Testis (tissue), 3 donors: ENCODE measurements around the gene COL7A1. TPM values are rescaled to one million over a fixed set of nuclear protein-coding genes. Genes with fewer than 3 reads are reported as not detected.

Experiments
- DNase-seq: peaks from one replicate; pipeline ENCODE4 v3.0.0-alpha.2; 2019
- H3K27ac ChIP-seq, 2 donors: fragments of 200-600 bp; sonication (generic); one replicate each; pipeline ENCODE4 v1.5.1; 2019
- H3K27me3 ChIP-seq: fragments of 200-600 bp; sonication (generic); one replicate; pipeline ENCODE4 v1.5.1; 2019
- H3K36me3 ChIP-seq: fragments of 200-600 bp; sonication (generic); one replicate; pipeline ENCODE4 v1.5.1; 2017; ENCODE audit warnings: low read depth; ENCODE audit errors: missing control alignments
- H3K4me1 ChIP-seq: fragments of 200-600 bp; sonication (generic); one replicate; pipeline ENCODE4 v1.5.1; 2019
- H3K4me3 ChIP-seq, 2 donors: fragments of 200-600 bp; sonication (generic); one replicate each; pipeline ENCODE4 v1.5.1; 2017 to 2019
- H3K9me3 ChIP-seq: fragments of 200-600 bp; sonication (generic); one replicate; pipeline ENCODE4 v1.5.1; 2017
- CTCF ChIP-seq, 3 experiments: fragments of 450-650 bp in 2 of 3; fragments of 200-600 bp in 1 of 3; sonication (generic) in 1 of 3; IDR thresholded peaks; one replicate each; pipeline ENCODE4 v1.5.1; 2016 to 2019; ENCODE audit warnings: antibody characterized with exemption in 3 of 3, mild to moderate bottlenecking in 2 of 3, moderate library complexity in 1 of 3
- POLR2A ChIP-seq: fragments of 450-650 bp; IDR thresholded peaks from one replicate; pipeline ENCODE4 v1.6.1; 2017; ENCODE audit warnings: antibody characterized with exemption, mild to moderate bottlenecking, moderate library complexity
- WGBS, 2 donors: methylation state at CpG; one replicate each; pipeline ENCODE4 v1.1.5; 2018; 5-methylcytosine and 5-hydroxymethylcytosine counted together
- intact Hi-C: fragments of 100-400 bp; cut with DNase I; formaldehyde crosslinking; loops from one replicate; pipeline ENCODE4 v1.15.1; 2023; ENCODE audit warnings: low total_unique reads
- polyA plus RNA-seq: library from polyadenylated mRNA; stranded (reverse); fragments of 350-450 nt; fragmentation: Illumina TruSeq; extraction: RNeasy Lipid Tissue Mini Kit (QIAGEN cat#74804); gene quantifications from one replicate; pipeline ENCODE4 v1.2.3, GENCODE V29; 2014; ENCODE audit warnings: low read depth, low replicate concordance; ENCODE audit not compliant: insufficient read depth
- total RNA-seq, 2 donors: library from RNA; depleted of rRNA; stranded (reverse); fragments of >200 nt; gene quantifications; one replicate each; pipeline ENCODE4 v1.2.3, GENCODE V29; 2016

Gene COL7A1
- total and polyA plus RNA-seq, 3 donors from 2014 or later, result 19.9 to 39.1 (median 34.1) TPM

GRCh38 chr3:48612309-48612708 lies 17.2 kb upstream of the COL7A1 start:
- H3K9me3 ChIP-seq, result no peaks in the 10 kb centered on the region
- peaks cover 14% of the 10 kb centered on the region for H3K4me1 ChIP-seq
- WGBS, 2 donors, result 42 to 56% methylated on average over 1 of the region's 1 CpG
- no peaks in the 10 kb centered on the region for H3K27me3 ChIP-seq
- no peak overlapping the region for H3K27ac ChIP-seq
- intact Hi-C loops, result no loop called here
- H3K4me3 ChIP-seq, result no peak overlapping the region
- H3K36me3 ChIP-seq, result no peaks in the 10 kb centered on the region
- TF ChIP-seq POLR2A (no peak), CTCF (IDR thresholded peaks at IDR 0.05) (no peak)
- DNase-seq, result no peak

- Histone ChIP-seq H3K4me1 (peaks cover 14% of the 10 kb centered on the region), H3K27ac (peak within 1 kb of the TSS; percentile 83 to 92), H3K4me3 (peak within 1 kb of the TSS; percentile 87 to 93), H3K27me3 (no peaks in the 10 kb centered on the region), H3K9me3 (no peaks in the 10 kb centered on the region), H3K36me3 (no peaks in the 10 kb centered on the region)
- DNase-seq, result peak; percentile 92
- WGBS, 2 donors, result 2 to 4% methylated on average over 18 to 48 of the region's 86 CpGs
- TF ChIP-seq CTCF (IDR thresholded peaks at IDR 0.05), result peak; percentile 47 to 91 (median 80)
- TF ChIP-seq POLR2A, result no peak
- intact Hi-C loops, result no loop called here
Measured at GRCh38 chr3:48609088-48610005, 14.2 kb upstream of the COL7A1 start, which contains the start of gene UQCRC1. TSS of gene UQCRC1 (minus strand) at chr3:48609646. CDS start at chr3:48609620, 26 bp downstream.

GRCh38 chr3:48607519-48607918 lies 12.4 kb upstream of the COL7A1 start:
- Histone ChIP-seq H3K27ac (no peak overlapping the region), H3K27me3 (no peaks in the 10 kb centered on the region), H3K4me1 (peaks cover 8% of the 10 kb centered on the region), H3K9me3 (no peaks in the 10 kb centered on the region), H3K36me3 (no peaks in the 10 kb centered on the region), H3K4me3 (no peak overlapping the region)
- no peak for TF ChIP-seq CTCF (IDR thresholded peaks at IDR 0.05)
- TF ChIP-seq POLR2A, result no peak
- no peak for DNase-seq
- WGBS, 2 donors, result 92 to 95% methylated on average over 5 of the region's 5 CpGs
- intact Hi-C loops, result no loop called here

GRCh38 chr3:48601622-48601994 lies 6.5 kb upstream of the COL7A1 start:
- H3K36me3 ChIP-seq, result no peaks in the 10 kb centered on the region
- DNase-seq, result no peak
- H3K27ac ChIP-seq, result no peak overlapping the region
- 51 to 88% methylated on average over 2 of the region's 2 CpGs for WGBS, 2 donors
- H3K9me3 ChIP-seq, result no peaks in the 10 kb centered on the region
- intact Hi-C loops, result no loop called here
- H3K27me3 ChIP-seq, result no peaks in the 10 kb centered on the region
- H3K4me1 ChIP-seq, result peaks cover 24% of the 10 kb centered on the region
- no peak overlapping the region for H3K4me3 ChIP-seq
- TF ChIP-seq POLR2A, result no peak
- TF ChIP-seq CTCF (IDR thresholded peaks at IDR 0.05), result no peak
